HG02885 (cell line): Measurements from ENCODE around the gene MEMO1.
"Not testable (repeated sequence)": the region's sequence is repeated elsewhere in the genome, so short reads cannot be mapped to it uniquely, and the experiment has no call there.

Experiments used
- ATAC-seq: cut with Tn5 transposase; IDR thresholded peaks from one replicate; pipeline ENCODE4 v1.9.1; 2021; ENCODE audit warnings: mild to moderate bottlenecking; ENCODE audit not compliant: unreplicated experiment, poor library complexity

Gene MEMO1

DNA sequence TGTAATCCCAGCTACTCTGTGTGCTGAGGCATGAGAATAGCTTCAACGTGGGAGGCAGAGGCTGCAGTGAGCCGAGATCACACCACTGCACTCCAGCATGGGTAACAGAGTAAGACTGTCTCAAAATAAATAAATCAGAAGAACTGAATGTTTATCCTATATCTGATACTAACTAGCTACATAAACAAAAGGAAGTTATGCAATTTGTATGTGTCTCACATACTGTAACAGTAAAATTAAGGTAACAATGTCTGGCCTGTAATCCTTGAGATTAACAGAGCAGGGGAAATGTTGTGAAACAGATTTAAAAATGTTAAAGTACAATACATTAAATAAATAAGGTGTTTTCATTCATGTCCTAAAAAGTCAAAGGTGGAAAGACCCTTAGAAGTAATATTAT is 150.8 kb downstream of the MEMO1 start:
- ATAC-seq: no peak

DNA sequence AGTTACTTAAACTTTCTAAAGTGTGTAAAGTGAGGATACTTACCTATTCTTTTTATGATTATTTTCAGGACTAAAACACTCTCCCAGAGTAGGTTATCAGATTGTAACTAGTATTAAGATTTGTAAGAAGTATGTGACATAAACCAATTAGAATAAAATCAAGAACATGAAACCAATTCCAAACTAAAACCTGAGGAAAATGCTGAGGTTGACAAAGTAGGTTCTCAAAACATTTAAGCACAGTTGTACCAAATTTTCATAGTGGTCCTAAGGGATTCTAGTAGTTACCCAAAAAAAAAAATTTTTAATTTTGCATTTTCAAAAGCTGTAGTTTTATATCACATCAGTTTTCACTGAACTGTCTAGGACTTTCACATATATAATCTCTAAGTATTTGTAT is 157.3 kb downstream of the MEMO1 start:
- ATAC-seq: no peak

DNA sequence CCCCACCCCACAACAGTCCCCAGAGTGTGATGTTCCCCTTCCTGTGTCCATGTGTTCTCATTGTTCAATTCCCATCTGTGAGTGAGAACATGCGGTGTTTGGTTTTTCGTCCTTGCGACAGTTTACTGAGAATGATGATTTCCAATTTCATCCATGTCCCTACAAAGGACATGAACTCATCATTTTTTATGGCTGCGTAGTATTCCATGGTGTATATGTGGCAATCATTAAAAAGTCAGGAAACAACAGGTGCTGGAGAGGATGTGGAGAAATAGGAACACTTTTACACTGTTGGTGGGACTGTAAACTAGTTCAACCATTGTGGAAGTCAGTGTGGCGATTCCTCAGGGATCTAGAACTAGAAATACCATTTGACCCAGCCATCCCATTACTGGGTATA is 168.7 kb downstream of the MEMO1 start:
- not testable (repeated sequence) for ATAC-seq

DNA sequence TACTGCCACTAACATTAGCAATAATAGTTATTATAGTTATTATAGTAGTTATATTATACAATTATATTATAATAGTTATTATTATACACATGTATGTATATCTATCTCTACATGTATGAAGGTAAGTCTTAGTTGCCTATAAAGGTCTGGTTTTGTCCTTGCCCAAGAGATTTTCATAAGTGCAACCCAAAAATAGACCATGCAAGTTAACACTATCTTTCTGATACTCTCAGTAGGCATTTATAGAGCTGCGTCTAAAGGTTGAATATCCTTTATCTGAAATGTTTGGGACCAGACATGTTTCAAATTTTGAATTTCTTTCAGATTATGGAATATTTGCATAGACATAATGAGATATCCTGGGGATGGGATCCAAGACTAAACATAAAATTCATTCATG is 175.4 kb downstream of the MEMO1 start:
- ATAC-seq: no peak

DNA sequence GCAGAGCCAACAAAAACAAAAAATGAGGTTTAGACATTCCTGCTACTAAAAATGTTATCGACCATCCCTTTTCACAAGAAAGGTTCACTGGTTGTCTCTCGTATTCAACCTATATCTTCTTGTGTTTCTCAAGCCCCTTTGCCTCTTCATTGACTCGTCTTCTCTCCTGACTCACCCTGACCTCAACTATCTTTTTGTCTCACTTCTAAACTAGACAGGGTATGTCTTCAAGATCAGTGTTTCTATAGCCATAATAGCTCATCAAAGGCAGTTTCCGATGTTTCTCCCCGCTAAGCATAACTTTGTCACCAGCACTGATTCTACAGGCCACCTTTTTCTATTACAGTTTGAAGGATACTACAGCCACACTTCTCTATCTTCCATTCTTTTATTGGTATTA is 178.4 kb downstream of the MEMO1 start:
- ATAC-seq: no peak

DNA sequence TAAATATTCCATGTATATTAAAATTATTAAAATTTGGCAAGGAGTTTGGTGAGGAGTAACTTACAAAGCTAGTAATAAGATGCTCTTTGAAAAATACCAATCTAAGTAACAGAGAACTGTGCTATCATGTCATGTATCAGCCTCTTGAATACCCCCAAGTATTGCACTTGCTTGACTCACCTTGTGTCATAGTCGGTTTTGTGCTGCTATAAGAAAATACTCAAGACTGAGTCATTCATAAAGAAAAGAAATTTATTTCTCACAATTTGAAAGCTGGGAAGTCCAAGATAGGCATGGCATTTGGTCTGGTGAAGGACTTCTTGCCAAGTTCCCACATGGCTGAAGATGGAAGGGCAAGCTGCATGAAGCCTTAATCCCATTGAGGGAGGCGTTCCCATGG is 179.2 kb downstream of the MEMO1 start:
- no peak for ATAC-seq

DNA sequence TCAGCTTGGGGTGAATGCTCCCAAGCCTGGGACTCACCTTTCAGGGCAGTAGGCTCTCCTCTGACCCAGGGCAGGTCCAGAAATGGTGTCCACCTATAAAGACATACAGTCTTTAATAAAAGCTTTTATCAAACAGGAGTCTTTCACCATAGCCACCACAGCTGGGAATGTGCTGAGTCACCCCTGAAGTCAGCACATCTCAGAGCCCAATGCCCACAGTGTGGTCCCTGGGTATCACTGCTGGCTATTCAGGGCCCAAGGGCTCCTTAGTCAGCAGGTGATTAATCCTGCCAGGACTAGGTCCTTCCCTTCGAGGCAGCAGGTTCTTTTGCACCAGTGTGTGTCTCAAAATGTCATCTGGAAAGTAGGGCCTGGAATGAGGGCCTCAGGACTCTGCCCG is 181.9 kb downstream of the MEMO1 start:
- ATAC-seq: no peak

DNA sequence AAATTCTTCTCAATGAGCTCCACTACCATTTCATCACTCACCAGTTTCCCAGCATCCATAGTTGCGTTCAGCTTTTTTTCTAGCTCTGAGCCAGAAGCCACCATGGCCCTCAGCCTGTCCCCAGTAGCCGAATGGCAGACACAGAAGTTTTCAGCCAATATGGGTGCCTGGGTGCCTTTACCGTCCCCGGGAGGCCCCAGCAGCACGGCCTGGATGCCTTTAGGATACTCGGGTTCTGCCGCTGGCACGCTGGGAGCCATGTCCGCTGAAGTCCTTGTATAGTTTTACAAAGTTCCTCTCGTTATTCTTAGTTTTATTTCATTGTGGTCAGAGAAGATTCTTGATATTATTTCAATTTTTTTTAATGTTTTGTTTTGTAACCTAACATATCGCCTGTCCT is 187.2 kb downstream of the MEMO1 start:
- no peak for ATAC-seq

DNA sequence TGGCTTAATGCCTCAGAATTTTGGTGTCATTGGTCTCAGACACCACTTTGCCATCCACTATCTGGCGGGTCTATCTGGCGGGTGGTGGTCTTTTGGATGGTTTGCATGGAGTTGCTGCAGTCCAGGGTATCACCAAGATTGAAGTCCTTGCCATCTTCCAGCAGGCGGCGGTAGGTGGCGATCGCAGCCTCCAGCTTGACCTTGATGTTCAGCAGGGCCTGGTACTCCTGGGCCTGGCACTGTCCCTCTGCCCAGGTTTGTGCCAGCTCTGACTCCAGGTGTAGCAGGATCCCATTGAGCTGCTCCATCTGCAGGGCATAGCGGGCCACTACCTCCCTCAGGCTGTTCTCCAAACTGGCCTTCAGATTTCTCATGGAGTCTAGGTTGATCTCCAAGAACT is 188.2 kb downstream of the MEMO1 start:
- no peak for ATAC-seq
